Left ventricle myocardium inferior (tissue), 1 donor: Measurements from ENCODE around the gene GNB1L. TPM values are rescaled to one million over a fixed set of nuclear protein-coding genes. Genes with fewer than 3 reads are reported as not detected.

Experiments used
- DNase-seq: peaks from one replicate; pipeline ENCODE4 v3.0.0-alpha.2; 2020
- H3K27ac ChIP-seq: fragments of 200-600 bp; replicated peaks from 2 replicates; pipeline ENCODE4 v1.8.0; 2021
- H3K27me3 ChIP-seq: fragments of 200-600 bp; 2 replicates; pipeline ENCODE4 v1.8.0; 2021; ENCODE audit warnings: low read depth
- H3K36me3 ChIP-seq: fragments of 200-600 bp; 2 replicates; pipeline ENCODE4 v1.8.0; 2021
- H3K4me1 ChIP-seq: fragments of 200-600 bp; 2 replicates; pipeline ENCODE4 v1.8.0; 2021
- H3K4me3 ChIP-seq: fragments of 200-600 bp; 2 replicates; pipeline ENCODE4 v1.8.0; 2021; ENCODE audit warnings: mild to moderate bottlenecking, moderate library complexity
- H3K9me3 ChIP-seq: fragments of 200-600 bp; replicated peaks from 2 replicates; pipeline ENCODE4 v1.8.0; 2021
- CTCF ChIP-seq: fragments of 200-600 bp; IDR thresholded peaks from 2 replicates; pipeline ENCODE4 v1.8.0; 2021; ENCODE audit warnings: antibody characterized with exemption, mild to moderate bottlenecking, borderline replicate concordance
- intact Hi-C: fragments of 100-400 bp; cut with micrococcal nuclease; formaldehyde crosslinking; loops from one replicate; pipeline ENCODE4 v1.11.0; 2022
- total RNA-seq: library from RNA; stranded (reverse); fragmentation: NEBNext Ultra II Directional; extraction: Animal tissue kit (Norgen Biotek cat#: 25700); gene quantifications from one replicate; pipeline ENCODE4 v1.2.1, GENCODE V29; 2021
- donor health status: DM: no; HTN: yes; CAD: no; lungs with severe emphysema.

GNB1L gene
- total RNA-seq, 1 donor from 2014 or later = 2.9 TPM

GRCh38 chr22:19901577-19902244 lies 47.0 kb upstream of the GNB1L start:
- intact Hi-C loops = no loop called here
- Histone ChIP-seq H3K27me3 (no peaks in the 10 kb centered on the region), H3K27ac (no peak overlapping the region), H3K4me1 (no peaks in the 10 kb centered on the region), H3K36me3 (peaks cover 30% of the 10 kb centered on the region), H3K9me3 (no peaks in the 10 kb centered on the region), H3K4me3 (no peak overlapping the region)
- DNase-seq = no peak
- TF ChIP-seq CTCF = no peak

GRCh38 chr22:19900707-19901436 lies 46.2 kb upstream of the GNB1L start:
- no peaks in the 10 kb centered on the region for H3K9me3 ChIP-seq
- no peak for DNase-seq
- peaks cover 30% of the 10 kb centered on the region for H3K36me3 ChIP-seq
- no peaks in the 10 kb centered on the region for H3K4me1 ChIP-seq
- no peak overlapping the region for H3K4me3 ChIP-seq
- intact Hi-C loops = no loop called here
- no peaks in the 10 kb centered on the region for H3K27me3 ChIP-seq
- no peak for TF ChIP-seq CTCF
- no peak overlapping the region for H3K27ac ChIP-seq

GRCh38 chr22:19898831-19899567 lies 44.3 kb upstream of the GNB1L start:
- Histone ChIP-seq H3K9me3 (no peaks in the 10 kb centered on the region), H3K4me3 (no peak overlapping the region), H3K27ac (no peak overlapping the region), H3K4me1 (no peaks in the 10 kb centered on the region), H3K36me3 (peaks cover 41% of the 10 kb centered on the region), H3K27me3 (no peaks in the 10 kb centered on the region)
- no peak for TF ChIP-seq CTCF
- DNase-seq = no peak
- intact Hi-C loops = no loop called here

- Histone ChIP-seq H3K27ac (no peak overlapping the region), H3K36me3 (peaks cover 49% of the 10 kb centered on the region), H3K27me3 (no peaks in the 10 kb centered on the region), H3K4me3 (no peak overlapping the region), H3K4me1 (no peaks in the 10 kb centered on the region), H3K9me3 (no peaks in the 10 kb centered on the region)
- no peak for TF ChIP-seq CTCF
- no peak for DNase-seq
- intact Hi-C loops = no loop called here
These were observed 43.5 kb upstream of the GNB1L start for GRCh38 chr22:19898145-19898544.

- Histone ChIP-seq H3K27me3 (no peaks in the 10 kb centered on the region), H3K36me3 (peaks cover 49% of the 10 kb centered on the region), H3K4me3 (no peak overlapping the region), H3K4me1 (no peaks in the 10 kb centered on the region), H3K27ac (no peak overlapping the region), H3K9me3 (no peaks in the 10 kb centered on the region)
- DNase-seq = no peak
- no peak for TF ChIP-seq CTCF
- intact Hi-C loops = no loop called here
These were observed 43.1 kb upstream of the GNB1L start for GRCh38 chr22:19897726-19898125.
